Progenitor cell of endocrine pancreas (in vitro differentiated cells): Measurements from ENCODE around the gene FGD3. TPM values are rescaled to one million over a fixed set of nuclear protein-coding genes. Genes with fewer than 3 reads are reported as not detected.
A peak's percentile ranks its signal among the peaks of the same experiment; 100 is the strongest.

ENCODE experiments used
- DNase-seq: peaks from one replicate; pipeline ENCODE4 v3.0.0; 2021; ENCODE audit warnings: low spot score; ENCODE audit not compliant: unreplicated experiment
- H3K27ac Mint-ChIP-seq: 2 replicates; pipeline ENCODE4 v1.8.0; 2021; ENCODE audit warnings: mild to moderate bottlenecking, moderate library complexity, mixed read lengths
- H3K27me3 Mint-ChIP-seq: 2 replicates; pipeline ENCODE4 v1.8.0; 2021; ENCODE audit warnings: mixed read lengths
- H3K36me3 Mint-ChIP-seq: 2 replicates; pipeline ENCODE4 v1.8.0; 2022; ENCODE audit warnings: mixed read lengths; ENCODE audit not compliant: insufficient read depth
- H3K4me1 Mint-ChIP-seq: 2 replicates; pipeline ENCODE4 v1.8.0; 2021; ENCODE audit warnings: low read depth, mixed read lengths
- H3K4me3 Mint-ChIP-seq: 2 replicates; pipeline ENCODE4 v1.8.0; 2021; ENCODE audit warnings: low read depth, mild to moderate bottlenecking, moderate library complexity, mixed read lengths
- H3K9me3 Mint-ChIP-seq: 2 replicates; pipeline ENCODE4 v1.8.0; 2021; ENCODE audit warnings: low read depth, mixed read lengths
- total RNA-seq: library from RNA; stranded (reverse); gene quantifications from 2 replicates; pipeline ENCODE4 v1.2.1, GENCODE V29; 2021
- TF ChIP-seq, protein P1 (sequence below): fragments of 200-600 bp; sonication (generic); IDR thresholded peaks from one replicate; pipeline ENCODE4 v1.5.0; 2021; ENCODE audit warnings: antibody characterized with exemption, mild to moderate bottlenecking; ENCODE audit not compliant: unreplicated experiment

Gene FGD3
- total RNA-seq, 1 donor from 2014 or later = 9.6 TPM

DNA sequence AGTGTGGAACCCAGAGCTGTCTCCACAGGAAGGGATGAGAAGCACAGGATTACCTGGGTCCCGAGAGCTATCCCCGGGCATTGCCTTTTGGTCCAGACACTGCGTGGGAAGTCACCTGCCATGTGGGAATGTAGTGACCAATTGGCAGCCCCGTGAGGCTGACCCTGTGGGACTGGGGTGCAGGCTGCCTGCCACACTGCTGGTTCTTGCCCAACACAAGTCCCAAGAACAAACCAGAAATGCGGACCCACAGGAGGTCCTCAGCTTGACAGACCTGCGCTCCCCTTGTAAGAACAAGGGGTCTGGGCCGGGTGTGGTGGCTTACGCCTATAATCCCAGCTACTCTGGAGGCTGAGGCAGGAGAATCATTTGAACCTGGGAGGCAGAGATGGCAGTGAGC lies 2.4 kb upstream of the FGD3 start:
- peaks cover 7% of the 10 kb centered on the region for H3K9me3 Mint-ChIP-seq
- peaks cover 2% of the 10 kb centered on the region for H3K36me3 Mint-ChIP-seq
- H3K4me1 Mint-ChIP-seq = peaks cover 10% of the 10 kb centered on the region
- no peak for DNase-seq
- TF ChIP-seq, protein P1, sequence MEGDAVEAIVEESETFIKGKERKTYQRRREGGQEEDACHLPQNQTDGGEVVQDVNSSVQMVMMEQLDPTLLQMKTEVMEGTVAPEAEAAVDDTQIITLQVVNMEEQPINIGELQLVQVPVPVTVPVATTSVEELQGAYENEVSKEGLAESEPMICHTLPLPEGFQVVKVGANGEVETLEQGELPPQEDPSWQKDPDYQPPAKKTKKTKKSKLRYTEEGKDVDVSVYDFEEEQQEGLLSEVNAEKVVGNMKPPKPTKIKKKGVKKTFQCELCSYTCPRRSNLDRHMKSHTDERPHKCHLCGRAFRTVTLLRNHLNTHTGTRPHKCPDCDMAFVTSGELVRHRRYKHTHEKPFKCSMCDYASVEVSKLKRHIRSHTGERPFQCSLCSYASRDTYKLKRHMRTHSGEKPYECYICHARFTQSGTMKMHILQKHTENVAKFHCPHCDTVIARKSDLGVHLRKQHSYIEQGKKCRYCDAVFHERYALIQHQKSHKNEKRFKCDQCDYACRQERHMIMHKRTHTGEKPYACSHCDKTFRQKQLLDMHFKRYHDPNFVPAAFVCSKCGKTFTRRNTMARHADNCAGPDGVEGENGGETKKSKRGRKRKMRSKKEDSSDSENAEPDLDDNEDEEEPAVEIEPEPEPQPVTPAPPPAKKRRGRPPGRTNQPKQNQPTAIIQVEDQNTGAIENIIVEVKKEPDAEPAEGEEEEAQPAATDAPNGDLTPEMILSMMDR = no peak
- H3K4me3 Mint-ChIP-seq = no peak overlapping the region
- H3K27me3 Mint-ChIP-seq = peaks cover 5% of the 10 kb centered on the region
- no peak overlapping the region for H3K27ac Mint-ChIP-seq

DNA sequence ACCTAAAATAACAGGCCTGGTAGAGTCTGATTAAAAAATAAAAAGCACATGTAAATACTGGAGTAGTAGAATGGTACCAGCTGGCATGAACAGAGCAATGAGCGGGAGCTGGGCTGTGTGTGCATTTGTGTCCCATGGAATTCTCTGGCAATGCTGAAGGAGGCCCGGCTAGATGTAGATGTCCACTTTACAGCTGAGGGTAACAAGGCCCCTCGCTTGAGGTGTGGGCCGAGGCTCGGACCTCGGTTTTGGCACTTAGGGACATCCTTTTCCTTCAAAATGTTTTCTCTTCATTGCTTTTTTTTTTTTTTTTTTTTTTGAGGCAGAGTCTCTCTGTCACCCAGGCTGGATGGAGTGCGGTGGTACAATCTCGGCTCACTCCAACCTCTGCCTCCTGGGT lies 1.5 kb upstream of the FGD3 start:
- peaks cover 2% of the 10 kb centered on the region for H3K36me3 Mint-ChIP-seq
- TF ChIP-seq, protein P1 = no peak
- H3K9me3 Mint-ChIP-seq = peaks cover 7% of the 10 kb centered on the region
- peaks cover 10% of the 10 kb centered on the region for H3K4me1 Mint-ChIP-seq
- no peak for DNase-seq
- peaks cover 5% of the 10 kb centered on the region for H3K27me3 Mint-ChIP-seq
- no peak overlapping the region for H3K4me3 Mint-ChIP-seq
- no peak overlapping the region for H3K27ac Mint-ChIP-seq

DNA sequence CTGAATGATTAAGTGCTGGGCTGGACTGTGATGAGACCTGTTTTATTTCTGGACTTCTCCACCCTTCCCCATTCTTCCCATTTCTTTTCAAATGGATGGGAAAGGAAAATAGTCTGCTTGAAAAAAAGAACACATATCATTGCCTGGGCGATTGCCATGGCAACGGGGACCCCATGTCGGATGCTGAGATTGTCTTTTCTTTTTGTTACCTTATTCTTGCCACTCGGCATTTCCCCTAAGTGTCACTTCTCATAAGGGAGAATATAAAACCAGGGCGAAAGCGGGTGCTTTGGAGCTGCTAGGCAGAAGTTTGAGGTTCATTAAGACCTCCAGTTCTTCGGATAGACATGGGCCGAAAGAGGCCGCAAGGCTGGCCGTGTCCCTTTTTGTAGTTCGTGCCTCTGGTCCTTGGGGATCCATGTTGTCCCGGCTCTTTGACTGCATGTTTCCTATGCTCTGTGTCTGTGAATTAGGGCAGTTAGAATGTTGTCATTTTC lies 763 bp downstream of the FGD3 start:
- Mint-ChIP-seq H3K4me1 (peaks cover 11% of the 10 kb centered on the region), H3K27ac (peak overlapping the region; percentile 88), H3K4me3 (peak overlapping the region; percentile 86), H3K36me3 (peaks cover 2% of the 10 kb centered on the region), H3K9me3 (peaks cover 7% of the 10 kb centered on the region), H3K27me3 (peaks cover 2% of the 10 kb centered on the region)
- no peak for DNase-seq
- TF ChIP-seq, protein P1 = no peak

DNA sequence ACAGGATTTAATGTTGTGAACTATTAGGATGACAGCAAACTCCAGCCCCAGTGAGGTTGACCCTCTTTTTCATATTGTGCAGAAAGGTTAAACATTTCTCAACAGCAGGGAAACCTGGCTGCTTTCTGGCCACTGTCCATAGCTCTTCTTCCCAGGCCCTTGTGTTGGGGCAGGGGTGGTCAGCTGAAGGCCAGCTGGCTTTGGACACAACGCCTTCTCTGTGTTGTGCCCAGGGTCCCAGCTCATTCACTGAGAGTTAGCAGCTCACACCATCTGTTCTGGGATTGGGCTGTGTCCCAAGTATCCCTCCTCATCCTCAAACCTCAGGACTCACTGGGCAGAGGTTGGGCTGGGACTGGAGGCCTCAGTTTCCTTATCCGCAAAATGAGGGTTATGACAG lies 1.3 kb downstream of the FGD3 start:
- H3K4me1 Mint-ChIP-seq = peaks cover 11% of the 10 kb centered on the region

DNA sequence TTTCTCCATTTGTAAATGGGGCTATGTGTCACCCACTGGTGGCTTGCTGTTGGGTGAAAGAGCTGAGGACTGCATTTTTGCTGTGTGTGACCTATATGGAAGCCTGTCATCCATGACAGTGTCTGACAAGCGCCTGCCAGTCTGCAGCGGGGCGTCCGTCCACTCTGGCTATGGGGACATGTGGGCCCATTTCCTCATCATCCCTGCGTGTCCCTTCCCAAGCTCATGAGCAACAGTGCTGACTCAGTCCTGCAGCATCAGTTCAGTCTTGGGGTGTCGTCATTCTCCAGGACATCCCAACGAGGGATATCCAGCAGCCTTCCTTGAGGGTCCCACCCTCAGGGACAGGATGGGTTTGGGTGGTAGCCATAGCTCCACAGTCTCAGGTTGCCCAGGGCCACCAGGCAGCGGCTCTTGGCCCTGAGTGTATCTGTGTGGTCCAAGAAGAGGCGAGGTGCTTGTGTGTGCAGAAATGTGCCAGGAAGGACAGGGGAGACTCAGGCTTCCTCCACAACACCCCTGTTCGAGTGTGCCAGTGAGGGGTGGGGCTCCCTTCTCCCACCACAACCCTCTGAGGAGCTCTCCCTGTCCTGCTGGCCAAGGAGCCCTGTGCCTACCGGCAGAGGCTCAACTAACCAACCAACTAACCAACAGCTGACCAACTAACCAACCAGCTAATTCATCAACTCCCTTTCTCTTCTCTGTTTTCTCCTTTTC lies 2.1 kb downstream of the FGD3 start:
- Mint-ChIP-seq H3K9me3 (peaks cover 7% of the 10 kb centered on the region), H3K4me1 (peaks cover 11% of the 10 kb centered on the region), H3K27ac (no peak overlapping the region), H3K4me3 (no peak overlapping the region), H3K27me3 (peaks cover 2% of the 10 kb centered on the region), H3K36me3 (peaks cover 2% of the 10 kb centered on the region)
- no peak for DNase-seq
- TF ChIP-seq, protein P1 = no peak

More for the DNA sequence above, 1.3 kb downstream of the FGD3 start:
- H3K27me3 Mint-ChIP-seq = peaks cover 2% of the 10 kb centered on the region
- TF ChIP-seq, protein P1 = no peak
- no peak for DNase-seq
- peak overlapping the region; percentile 86 for H3K4me3 Mint-ChIP-seq
- peaks cover 7% of the 10 kb centered on the region for H3K9me3 Mint-ChIP-seq
- H3K27ac Mint-ChIP-seq = peak overlapping the region; percentile 26
- H3K36me3 Mint-ChIP-seq = peaks cover 2% of the 10 kb centered on the region
